K562 (cell line): ENCODE results near the gene FNDC4. TPM values are rescaled to one million over a fixed set of nuclear protein-coding genes. Genes with fewer than 3 reads are reported as not detected.

ENCODE experiments used
- ATAC-seq: fragments of 200-7000 bp; cut with Tn5 transposase; 3 replicates; pipeline ENCODE4 v1.9.1; 2020; ENCODE audit warnings: moderate library complexity
- BruUV-seq: library from RNA; stranded (reverse); fragments of 400-500 nt; replicated peaks from 2 replicates; lab custom pipeline; 2021; lab: Mats Ljungman, UMichigan
- CTCF ChIA-PET: fragments of 300-600 bp; formaldehyde crosslinking; extraction: SDS; loops from one replicate; lab custom pipeline; 2021; ENCODE audit warnings: low intra/inter-chr PET ratio; lab: Yijun Ruan, JAX
- POLR2A ChIA-PET: fragments of 300-600, 350-650 bp; sonication (Branson Sonifier 250); formaldehyde crosslinking; extraction: SDS; loops from one replicate; lab custom pipeline; 2021; ENCODE audit warnings: antibody characterized with exemption, inconsistent platforms; lab: Yijun Ruan, JAX
- DNase-seq, 4 experiments: peaks; one replicate each; pipeline versions ENCODE4 v3.0.0 to v3.0.0-alpha.2; 2011 to 2018; ENCODE audit warnings: low spot score in 3 of 4, mixed read lengths in 3 of 4; ENCODE audit errors: extremely low read depth in 1 of 4
- FAIRE-seq: peaks from 2 replicates; lab custom pipeline; 2011; peaks lifted over from hg19 to GRCh38; lab: Jason Lieb, UNC
- H2AFZ ChIP-seq: 2 replicates; pipeline ENCODE4 v1.6.0; 2011; ENCODE audit warnings: low read depth, low read length, control low read depth, inconsistent platforms
- H3K27ac ChIP-seq: fragments of 200-600 bp; 3 replicates; pipeline ENCODE4 v1.8.0; 2011; ENCODE audit warnings: low read depth, mild to moderate bottlenecking, control low read depth, inconsistent platforms, low read length, moderate library complexity, mixed read lengths; ENCODE audit errors: extremely low read depth
- H3K27me3 ChIP-seq, 2 experiments: fragments of 300-600 bp in 1 of 2; 2 replicates in 1 of 2; 3 replicates in 1 of 2; pipeline versions ENCODE4 v1.6.0 to v1.8.0; 2011; ENCODE audit warnings: inconsistent platforms in 2 of 2, low read length in 2 of 2, mild to moderate bottlenecking in 1 of 2, mixed read lengths in 1 of 2, moderate library complexity in 1 of 2; ENCODE audit not compliant: control insufficient read depth in 2 of 2, insufficient read depth in 2 of 2
- H3K36me3 ChIP-seq: fragments of 300-600 bp; 3 replicates; pipeline ENCODE4 v1.8.0; 2011; ENCODE audit warnings: mild to moderate bottlenecking, low read length, inconsistent platforms; ENCODE audit not compliant: control insufficient read depth, insufficient read depth
- H3K4me1 ChIP-seq, 2 experiments: fragments of 200-600 bp in 1 of 2; replicated peaks in 1 of 2; 2 replicates in 1 of 2; 3 replicates in 1 of 2; pipeline versions ENCODE4 v1.5.1 to v1.8.0; 2011; ENCODE audit warnings: inconsistent platforms in 2 of 2, low read length in 2 of 2, mild to moderate bottlenecking in 1 of 2, mixed read lengths in 1 of 2, moderate library complexity in 1 of 2; ENCODE audit not compliant: control insufficient read depth in 2 of 2, insufficient read depth in 2 of 2
- H3K4me2 ChIP-seq: 2 replicates; pipeline ENCODE4 v1.6.1; 2011; ENCODE audit warnings: low read length, control low read depth, inconsistent platforms, mixed read lengths; ENCODE audit not compliant: insufficient read depth
- H3K4me3 ChIP-seq: fragments of 200-600 bp; sonication (generic), shearing (Covaris generic); 2 replicates; pipeline ENCODE4 v1.5.1; 2016; ENCODE audit warnings: control low read depth, inconsistent platforms
- H3K79me2 ChIP-seq: fragments of 200-600 bp; 3 replicates; pipeline ENCODE4 v1.8.0; 2011; ENCODE audit warnings: low read length, inconsistent platforms; ENCODE audit not compliant: control insufficient read depth, insufficient read depth
- H3K9ac ChIP-seq, 2 experiments: 2 replicates each; pipeline versions ENCODE4 v1.6.0 to v1.6.1; 2011; ENCODE audit warnings: low read depth in 2 of 2, low read length in 2 of 2, control low read depth in 1 of 2, inconsistent platforms in 1 of 2, mild to moderate bottlenecking in 1 of 2, mixed read lengths in 1 of 2; ENCODE audit not compliant: insufficient read depth in 1 of 2
- H3K9me1 ChIP-seq: one replicate; pipeline ENCODE4 v1.6.0; 2011; ENCODE audit warnings: inconsistent platforms, mild to moderate bottlenecking, low read length, moderate library complexity; ENCODE audit not compliant: control insufficient read depth, insufficient read depth
- H3K9me3 ChIP-seq: replicated peaks from 2 replicates; pipeline ENCODE4 v1.5.1; 2011; ENCODE audit warnings: low read depth, low read length, inconsistent platforms; ENCODE audit not compliant: control insufficient read depth, insufficient read depth
- H4K20me1 ChIP-seq: replicated peaks from 2 replicates; pipeline ENCODE4 v1.6.1; 2011; ENCODE audit warnings: low read length, inconsistent platforms, mixed read lengths; ENCODE audit not compliant: control insufficient read depth, insufficient read depth
- CEBPG ChIP-seq, 3 experiments: fragments of 200-800 bp in 1 of 3; sonication (Bioruptor generic) in 1 of 3; sonication (generic) in 1 of 3; formaldehyde crosslinking in 1 of 3; IDR thresholded peaks in 2 of 3; conservative IDR thresholded peaks in 1 of 3; 2 replicates each; pipeline versions ENCODE4 v1.6.1 to v1.8.0; 2016 to 2022; ENCODE audit warnings: missing compliant biosample characterization in 2 of 3, missing genetic modification characterization in 2 of 3, mild to moderate bottlenecking in 1 of 3, missing genetic modification reagents in 1 of 3
- COPS2 ChIP-seq: fragments of 450-650 bp; conservative IDR thresholded peaks from 2 replicates; pipeline ENCODE4 v1.6.1; 2016; ENCODE audit warnings: mild to moderate bottlenecking, moderate library complexity
- HNRNPLL ChIP-seq: fragments of 200-400 bp; formaldehyde crosslinking; IDR thresholded peaks from 2 replicates; pipeline ENCODE4 v1.6.1; 2017; ENCODE audit warnings: low read length, low read depth, mild to moderate bottlenecking; ENCODE audit not compliant: poor library complexity, severe bottlenecking
- LARP7 ChIP-seq: fragments of 450-650 bp; IDR thresholded peaks from 2 replicates; pipeline ENCODE4 v1.6.1; 2016
- MCM7 ChIP-seq, 2 experiments: fragments of 450-650 bp; IDR thresholded peaks; 2 replicates each; pipeline ENCODE4 v1.6.1; 2016 to 2018
- MECOM ChIP-seq: fragments of 250-450 bp; sonication (Bioruptor Pico); IDR thresholded peaks from 2 replicates; pipeline ENCODE4 v1.8.0; 2022; ENCODE audit warnings: inconsistent platforms
- NFRKB ChIP-seq: fragments of 450-650 bp; IDR thresholded peaks from 2 replicates; pipeline ENCODE4 v1.6.1; 2016; ENCODE audit warnings: low read depth
- PHF8 ChIP-seq: fragments of 200-600 bp; sonication (generic); IDR thresholded peaks from 2 replicates; pipeline ENCODE4 v1.6.1; 2012; ENCODE audit warnings: mixed run types, mild to moderate bottlenecking, inconsistent platforms, low read length, moderate library complexity, borderline replicate concordance
- WGBS: fragments of 100-300 bp; shearing (Covaris generic); methylation state at CpG from one replicate; pipeline ENCODE4 v1.1.6; 2016; ENCODE audit warnings: low coverage, mixed read lengths; ENCODE audit not compliant: insufficient coverage; ENCODE audit errors: missing lambda C conversion rate; 5-methylcytosine and 5-hydroxymethylcytosine counted together
- in situ Hi-C: fragments of 300-500 bp; cut with MboI; formaldehyde crosslinking; loops from 4 replicates; pipeline ENCODE4 v1.15.0; 2018; ENCODE audit warnings: inconsistent platforms, mixed read lengths
- intact Hi-C: fragments of 100-400 bp; cut with micrococcal nuclease; formaldehyde crosslinking; loops from 2 replicates; pipeline ENCODE4 v1.14.2; 2022
- polyA plus RNA-seq, 8 experiments: library from polyadenylated mRNA; depleted of rRNA in 4 of 8; stranded (reverse) in 5 of 8; unstranded in 3 of 8; fragments of >200 nt; fragmentation: Nextera tagmentation in 2 of 8; fragmentation: Illumina TruSeq in 1 of 8; extraction: Ambion mirVana in 2 of 8; extraction: Trizol in 1 of 8; gene quantifications; 2 replicates each; pipeline versions ENCODE4 v1.2.1 to v1.2.3, GENCODE V29; 2011 to 2014; ENCODE audit warnings: inconsistent platforms in 1 of 8, missing spikeins in 1 of 8
- total RNA-seq, 7 experiments: library from RNA; depleted of rRNA in 6 of 7; stranded (reverse); fragments of >200 nt in 6 of 7; fragmentation: Illumina TruSeq in 2 of 7; extraction: Trizol in 2 of 7; gene quantifications; 2 replicates each; pipeline versions ENCODE4 v1.2.1 to v1.2.3, GENCODE V29; 2011 to 2021; ENCODE audit warnings: low replicate concordance in 1 of 7
- TF ChIP-seq, protein P1 (sequence below): sonication (generic); formaldehyde crosslinking; IDR thresholded peaks from 2 replicates; pipeline ENCODE4 v1.8.0; 2022; ENCODE audit warnings: mild to moderate bottlenecking, low read depth, missing genetic modification reagents
- TF ChIP-seq, protein P2 (sequence below): fragments of 450-650 bp; IDR thresholded peaks from 2 replicates; pipeline ENCODE4 v1.6.1; 2017; ENCODE audit warnings: antibody characterized with exemption, mild to moderate bottlenecking

The FNDC4 gene
- total and polyA plus RNA-seq, 9 of the 15 experiments (the other 6 are each of a cell fraction or from before 2014, with no cell fraction given), result 0.28 to 4.9 (median 2.3) TPM

DNA sequence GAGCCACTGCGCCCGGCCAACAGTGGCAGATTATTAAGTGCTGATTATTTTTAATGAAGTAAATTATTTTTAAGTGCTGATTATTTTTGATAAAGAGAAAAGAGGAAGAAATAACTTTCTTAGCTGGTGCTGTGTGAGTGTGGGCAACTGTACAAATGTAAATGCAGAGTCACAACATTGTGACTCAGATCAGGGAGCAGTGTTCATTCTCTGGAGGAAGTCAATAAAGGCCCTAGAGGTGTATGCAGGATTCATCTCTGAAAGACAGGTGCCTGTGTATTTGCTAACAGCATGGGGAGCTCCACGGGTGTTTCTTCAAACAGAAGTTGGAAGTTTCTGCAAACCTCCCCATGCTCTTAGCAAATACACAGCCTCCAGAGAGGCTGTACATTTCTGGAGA is 46.6 kb downstream of the FNDC4 start (continued):
- TF ChIP-seq MCM7 (IDR thresholded peaks at IDR 0.05), result no peak
- no peak for TF ChIP-seq COPS2
- no peak for TF ChIP-seq NFRKB
- TF ChIP-seq HNRNPLL, result no peak
- no peak for TF ChIP-seq PHF8

GRCh38 chr2:27446057-27446456 is 48.9 kb downstream of the FNDC4 start:
- no peak overlapping the region for H3K9ac ChIP-seq
- no peaks in the 10 kb centered on the region for H3K27me3 ChIP-seq
- FAIRE-seq, result no peak
- peaks cover 7 to 17% of the 10 kb centered on the region in 2 experiments; a peak in 4 of 5 replicates for H3K4me1 ChIP-seq
- BruUV-seq, result no TSS peak
- peaks cover 47% of the 10 kb centered on the region; the same call in 2 of the 3 replicates for H3K36me3 ChIP-seq
- ATAC-seq, result no peak
- in situ Hi-C loops (no loop called here), intact Hi-C loops (no loop called here)
- ChIA-PET POLR2A (interaction anchor here (0.8 to 3.3 kb wide), 5 partner anchors 16 to 167 kb away, joined by 3 to 17 read pairs (median 5); partner anchors contain the start of genes NRBP1 and PPM1G), CTCF (no interaction called here)
- H3K4me3 ChIP-seq, result no peak overlapping the region
- no peak overlapping the region for H3K4me2 ChIP-seq
- no peak overlapping the region for H3K27ac ChIP-seq
- DNase-seq, result no peak
- no peaks in the 10 kb centered on the region for H3K9me3 ChIP-seq
- H3K79me2 ChIP-seq, result no peaks in the 10 kb centered on the region
- TF ChIP-seq, protein P1, sequence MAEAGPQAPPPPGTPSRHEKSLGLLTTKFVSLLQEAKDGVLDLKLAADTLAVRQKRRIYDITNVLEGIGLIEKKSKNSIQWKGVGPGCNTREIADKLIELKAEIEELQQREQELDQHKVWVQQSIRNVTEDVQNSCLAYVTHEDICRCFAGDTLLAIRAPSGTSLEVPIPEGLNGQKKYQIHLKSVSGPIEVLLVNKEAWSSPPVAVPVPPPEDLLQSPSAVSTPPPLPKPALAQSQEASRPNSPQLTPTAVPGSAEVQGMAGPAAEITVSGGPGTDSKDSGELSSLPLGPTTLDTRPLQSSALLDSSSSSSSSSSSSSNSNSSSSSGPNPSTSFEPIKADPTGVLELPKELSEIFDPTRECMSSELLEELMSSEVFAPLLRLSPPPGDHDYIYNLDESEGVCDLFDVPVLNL (CRISPR knock-in tag), result no peak
- TF ChIP-seq LARP7, result no peak
- TF ChIP-seq MECOM (CRISPR knock-in tag), result no peak
- TF ChIP-seq, protein P2, sequence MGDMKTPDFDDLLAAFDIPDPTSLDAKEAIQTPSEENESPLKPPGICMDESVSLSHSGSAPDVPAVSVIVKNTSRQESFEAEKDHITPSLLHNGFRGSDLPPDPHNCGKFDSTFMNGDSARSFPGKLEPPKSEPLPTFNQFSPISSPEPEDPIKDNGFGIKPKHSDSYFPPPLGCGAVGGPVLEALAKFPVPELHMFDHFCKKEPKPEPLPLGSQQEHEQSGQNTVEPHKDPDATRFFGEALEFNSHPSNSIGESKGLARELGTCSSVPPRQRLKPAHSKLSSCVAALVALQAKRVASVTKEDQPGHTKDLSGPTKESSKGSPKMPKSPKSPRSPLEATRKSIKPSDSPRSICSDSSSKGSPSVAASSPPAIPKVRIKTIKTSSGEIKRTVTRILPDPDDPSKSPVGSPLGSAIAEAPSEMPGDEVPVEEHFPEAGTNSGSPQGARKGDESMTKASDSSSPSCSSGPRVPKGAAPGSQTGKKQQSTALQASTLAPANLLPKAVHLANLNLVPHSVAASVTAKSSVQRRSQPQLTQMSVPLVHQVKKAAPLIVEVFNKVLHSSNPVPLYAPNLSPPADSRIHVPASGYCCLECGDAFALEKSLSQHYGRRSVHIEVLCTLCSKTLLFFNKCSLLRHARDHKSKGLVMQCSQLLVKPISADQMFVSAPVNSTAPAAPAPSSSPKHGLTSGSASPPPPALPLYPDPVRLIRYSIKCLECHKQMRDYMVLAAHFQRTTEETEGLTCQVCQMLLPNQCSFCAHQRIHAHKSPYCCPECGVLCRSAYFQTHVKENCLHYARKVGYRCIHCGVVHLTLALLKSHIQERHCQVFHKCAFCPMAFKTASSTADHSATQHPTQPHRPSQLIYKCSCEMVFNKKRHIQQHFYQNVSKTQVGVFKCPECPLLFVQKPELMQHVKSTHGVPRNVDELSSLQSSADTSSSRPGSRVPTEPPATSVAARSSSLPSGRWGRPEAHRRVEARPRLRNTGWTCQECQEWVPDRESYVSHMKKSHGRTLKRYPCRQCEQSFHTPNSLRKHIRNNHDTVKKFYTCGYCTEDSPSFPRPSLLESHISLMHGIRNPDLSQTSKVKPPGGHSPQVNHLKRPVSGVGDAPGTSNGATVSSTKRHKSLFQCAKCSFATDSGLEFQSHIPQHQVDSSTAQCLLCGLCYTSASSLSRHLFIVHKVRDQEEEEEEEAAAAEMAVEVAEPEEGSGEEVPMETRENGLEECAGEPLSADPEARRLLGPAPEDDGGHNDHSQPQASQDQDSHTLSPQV, result no peak
- TF ChIP-seq CEBPG (CRISPR knock-in tag; IDR thresholded peaks at IDR 0.05), result peak; percentile 24; the same call in 1 of the 2 replicates
- TF ChIP-seq CEBPG (tag; conservative IDR thresholded peaks at IDR 0.05 in 1 of 2, IDR thresholded peaks at IDR 0.05 in 1 of 2), result no peak
- H2AFZ ChIP-seq, result no peak overlapping the region
- no peaks in the 10 kb centered on the region for H4K20me1 ChIP-seq
- WGBS, result 81% methylated on average over 3 of the region's 3 CpGs
- peaks cover 4% of the 10 kb centered on the region for H3K9me1 ChIP-seq
